GM19193 (cell line): Measurements from ENCODE around the gene TMPRSS2.

Source experiments
- POLR2A ChIP-seq: IDR thresholded peaks from 4 replicates; pipeline ENCODE4 v1.6.1; 2011; ENCODE audit not compliant: insufficient read depth, insufficient read length; ENCODE audit errors: extremely low read depth

The TMPRSS2 gene

DNA sequence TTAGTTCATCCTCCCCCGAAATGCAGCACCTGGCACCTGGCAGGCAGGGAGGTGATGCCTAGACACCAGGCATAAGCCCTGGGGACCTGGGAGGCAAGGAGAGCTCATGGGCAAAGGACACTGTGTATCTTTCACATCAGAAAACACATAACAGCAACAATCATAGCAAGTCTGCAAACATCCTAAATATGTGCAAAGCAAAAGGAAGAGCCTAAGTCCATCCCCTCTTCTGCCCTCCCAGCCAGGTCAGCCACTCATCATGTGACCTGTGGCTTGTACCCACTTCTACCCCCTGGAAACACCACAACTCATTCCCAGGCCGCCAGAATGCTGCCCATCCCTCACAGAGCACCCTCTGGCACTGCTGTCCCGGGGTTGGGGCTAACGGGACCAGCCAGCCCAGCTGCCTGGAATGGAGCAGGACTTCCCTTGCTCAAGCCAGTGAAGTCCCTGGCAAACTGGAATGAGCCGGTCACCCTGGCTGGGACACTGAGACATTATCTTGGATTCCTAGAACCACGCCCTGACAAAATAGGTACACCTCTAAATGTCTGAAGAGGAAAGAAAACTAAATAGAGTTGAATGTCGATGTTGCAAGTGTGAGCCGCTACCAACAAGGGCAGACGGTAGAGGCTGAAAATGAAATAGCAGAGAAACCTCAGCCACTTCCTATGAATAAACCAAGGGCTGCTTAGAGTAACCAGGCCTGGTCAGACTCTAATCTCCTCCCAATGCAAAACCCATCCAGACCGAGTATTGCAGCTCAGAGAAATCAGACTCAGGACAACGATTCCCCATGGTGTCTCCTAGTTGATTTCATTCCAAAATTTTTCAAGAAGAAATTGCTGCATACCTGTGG, 29.4 kb downstream of the TMPRSS2 start:
- no peak for TF ChIP-seq POLR2A

DNA sequence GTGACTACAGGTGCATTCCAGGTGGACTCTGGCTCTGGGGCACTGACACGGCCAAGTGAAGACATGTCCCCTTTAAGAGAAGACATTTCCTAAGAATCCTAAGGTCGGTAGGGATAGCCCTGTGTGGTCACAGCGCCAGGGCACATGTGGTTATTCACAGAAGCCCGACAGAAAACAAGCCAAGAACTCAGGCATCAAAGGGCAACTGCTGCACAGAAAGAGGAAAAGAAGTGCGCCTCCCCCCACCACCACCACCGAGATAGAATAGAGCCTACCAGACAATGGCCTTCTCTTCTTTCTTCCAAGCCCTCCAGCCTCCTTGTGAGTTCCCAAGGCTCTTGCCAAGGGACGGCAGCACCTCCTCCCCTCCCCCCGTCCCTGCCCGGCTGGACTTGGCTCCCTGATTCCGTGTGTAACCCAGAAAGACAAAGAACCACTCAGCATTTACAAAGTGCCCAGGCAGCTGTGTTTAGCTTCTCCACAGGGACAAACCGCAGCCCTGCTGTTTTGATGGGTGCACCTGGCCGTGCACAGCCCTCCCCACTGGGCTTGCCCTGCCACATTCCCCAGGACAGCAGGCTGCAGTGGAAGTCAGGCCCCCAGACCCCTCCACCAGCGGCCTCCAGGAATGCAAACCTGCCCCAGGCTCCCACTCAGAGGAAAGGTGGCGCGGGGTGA, 30.2 kb downstream of the TMPRSS2 start:
- no peak for TF ChIP-seq POLR2A

DNA sequence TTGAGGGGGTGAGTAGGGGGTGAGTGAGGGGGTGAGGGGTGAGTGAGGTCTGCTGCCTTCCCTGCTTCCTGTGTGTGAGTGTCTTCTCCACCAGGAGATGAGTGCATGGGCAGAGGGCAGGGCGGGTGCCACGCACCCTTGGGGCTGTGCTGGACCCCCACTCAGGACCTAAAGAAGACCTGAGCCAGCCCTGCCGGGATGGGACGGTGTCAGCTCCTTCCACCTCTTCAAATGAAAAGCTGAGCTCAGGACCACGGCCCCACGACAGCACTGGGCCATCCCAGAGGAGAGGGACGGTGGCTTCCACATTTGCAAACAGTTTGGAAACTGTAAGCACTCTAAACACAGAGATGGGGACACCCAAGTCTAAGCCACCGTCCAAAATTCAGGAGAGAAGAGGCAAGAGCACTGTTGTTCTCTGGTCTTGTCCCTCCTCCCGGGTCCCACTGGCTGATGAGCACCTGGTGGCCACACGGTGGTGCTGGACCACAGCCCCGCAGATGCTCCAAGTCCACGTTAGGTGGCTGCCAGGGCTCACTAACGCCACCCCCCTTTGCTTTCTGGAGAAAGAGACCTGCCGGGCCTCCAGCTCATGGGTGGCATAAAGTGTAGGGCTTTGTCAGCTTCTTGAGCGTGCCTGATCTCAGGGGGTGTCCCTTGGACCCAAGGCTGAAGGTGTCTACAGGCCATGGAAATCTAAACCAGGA, 32.1 kb downstream of the TMPRSS2 start:
- TF ChIP-seq POLR2A: no peak

DNA sequence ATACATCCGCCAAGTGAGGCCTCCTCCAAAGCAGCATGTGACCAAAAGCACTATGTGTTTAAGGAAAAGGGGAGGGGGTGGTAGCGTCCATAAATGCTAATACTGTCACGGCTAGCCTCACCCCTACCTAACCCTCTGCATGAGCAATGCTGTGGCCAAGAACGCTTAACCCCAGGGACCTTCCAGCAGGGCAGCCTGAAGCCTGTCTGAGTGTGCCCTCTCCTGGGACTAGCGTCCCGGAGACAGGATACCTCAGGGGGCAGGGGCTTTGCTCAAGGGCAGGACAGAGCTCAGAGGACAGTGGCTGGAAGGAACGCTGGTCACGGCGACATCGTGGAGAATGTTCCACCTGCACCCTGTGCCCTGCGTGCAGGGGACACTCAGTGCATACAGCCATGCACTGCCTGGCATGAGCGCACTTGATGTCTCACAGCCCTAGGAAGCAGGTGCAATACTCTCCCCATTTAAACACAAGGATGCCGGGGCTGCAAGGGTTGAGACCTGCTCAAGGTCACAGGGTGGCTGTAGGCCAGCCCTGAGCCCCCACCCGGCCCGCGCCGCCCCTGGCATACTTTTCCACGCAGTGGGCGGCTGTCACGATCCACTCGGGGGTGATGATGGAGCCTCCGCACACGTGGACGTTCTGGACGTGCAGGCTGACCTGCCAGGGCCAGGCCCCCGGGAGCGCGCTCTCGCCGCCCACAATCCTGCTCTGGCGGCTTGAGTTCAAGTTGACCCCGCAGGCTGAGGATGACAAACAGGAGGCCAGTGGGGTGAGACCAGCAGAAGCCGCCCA, 35.0 kb downstream of the TMPRSS2 start:
- TF ChIP-seq POLR2A: no peak

DNA sequence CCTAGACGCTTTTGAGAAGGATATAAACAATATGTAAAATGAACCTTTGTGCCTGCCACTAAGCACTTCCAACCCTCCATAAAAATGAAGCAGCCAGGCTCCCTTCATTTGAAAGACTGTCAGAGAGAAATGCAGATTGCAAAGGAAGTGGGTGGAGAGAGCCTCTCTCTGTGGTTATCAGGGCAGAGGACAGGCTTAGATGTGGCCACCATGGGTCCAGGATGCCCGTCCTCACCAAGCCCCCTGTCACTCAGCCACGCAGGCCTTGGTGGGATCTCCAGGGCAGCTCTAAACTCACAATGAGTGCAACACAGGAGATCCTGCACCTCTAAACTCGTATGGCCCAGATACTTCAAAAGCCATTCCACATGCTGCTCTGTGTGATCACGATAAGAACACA, 37.9 kb downstream of the TMPRSS2 start:
- TF ChIP-seq POLR2A: no peak

DNA sequence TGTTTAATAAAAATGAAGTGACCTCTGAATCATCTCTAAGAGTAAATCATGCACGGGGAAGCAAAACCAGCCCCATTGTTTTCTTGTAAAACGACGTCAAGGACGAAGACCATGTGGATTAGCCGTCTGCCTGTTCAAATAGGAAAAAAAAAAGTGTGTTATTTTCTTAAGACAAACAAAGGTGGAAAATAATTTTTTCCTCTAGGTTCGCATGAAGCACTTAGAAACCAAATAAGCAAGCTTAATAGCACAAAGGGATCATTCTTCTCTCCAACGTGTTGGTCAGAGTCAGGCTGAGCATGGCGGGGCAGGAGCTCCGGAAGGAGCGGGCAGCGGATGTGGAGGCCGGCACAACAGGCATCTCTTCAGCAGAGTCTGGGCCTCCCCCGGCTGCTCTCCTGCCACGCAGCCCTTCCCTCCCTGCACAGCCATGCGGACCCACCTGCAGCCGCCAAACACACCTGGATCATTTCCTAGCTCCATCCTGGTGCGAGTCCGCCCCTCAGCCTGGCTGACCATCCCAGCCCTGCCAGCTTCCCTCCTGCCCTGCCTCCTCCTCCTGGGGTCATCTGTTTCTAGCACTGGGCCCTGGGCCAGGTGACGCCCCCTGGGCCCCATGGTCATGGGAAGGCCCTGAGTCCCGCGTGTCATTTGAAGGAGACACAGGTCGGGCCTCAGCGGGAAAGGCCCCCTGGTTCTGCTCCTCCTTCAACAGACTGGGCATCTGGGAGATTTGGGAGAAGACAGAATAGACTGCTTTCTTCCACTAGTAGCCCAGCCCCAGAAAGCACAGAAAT, 41.7 kb downstream of the TMPRSS2 start:
- no peak for TF ChIP-seq POLR2A

DNA sequence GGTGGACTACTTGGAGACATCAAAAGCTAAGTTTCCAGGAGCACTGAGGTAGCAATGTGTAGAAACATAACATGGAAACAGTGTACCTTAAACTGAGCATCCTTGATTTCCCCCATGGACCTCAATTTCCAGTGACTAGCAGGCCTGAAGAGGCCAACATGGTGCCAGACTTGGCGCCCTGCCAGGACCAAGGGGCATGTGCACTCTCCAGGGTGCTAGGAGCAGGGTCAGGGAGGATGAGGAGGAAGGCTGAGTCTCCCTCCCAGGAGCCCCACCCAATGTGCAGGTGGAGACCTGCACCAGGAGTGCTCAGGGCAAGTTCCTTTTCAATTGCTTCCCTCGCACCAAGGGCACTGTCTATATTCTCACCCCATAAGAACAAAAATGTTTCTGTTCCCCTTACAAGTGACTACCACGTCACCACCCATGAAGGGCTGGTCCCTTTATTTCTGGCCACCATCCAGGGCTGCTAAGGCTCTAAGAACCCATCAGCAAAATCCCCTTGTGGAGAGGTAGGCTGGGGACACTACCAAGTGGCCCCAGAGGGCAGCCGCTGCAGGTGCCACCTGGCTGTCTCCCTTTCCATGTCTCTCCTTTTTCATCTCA, 42.7 kb downstream of the TMPRSS2 start:
- TF ChIP-seq POLR2A: no peak

DNA sequence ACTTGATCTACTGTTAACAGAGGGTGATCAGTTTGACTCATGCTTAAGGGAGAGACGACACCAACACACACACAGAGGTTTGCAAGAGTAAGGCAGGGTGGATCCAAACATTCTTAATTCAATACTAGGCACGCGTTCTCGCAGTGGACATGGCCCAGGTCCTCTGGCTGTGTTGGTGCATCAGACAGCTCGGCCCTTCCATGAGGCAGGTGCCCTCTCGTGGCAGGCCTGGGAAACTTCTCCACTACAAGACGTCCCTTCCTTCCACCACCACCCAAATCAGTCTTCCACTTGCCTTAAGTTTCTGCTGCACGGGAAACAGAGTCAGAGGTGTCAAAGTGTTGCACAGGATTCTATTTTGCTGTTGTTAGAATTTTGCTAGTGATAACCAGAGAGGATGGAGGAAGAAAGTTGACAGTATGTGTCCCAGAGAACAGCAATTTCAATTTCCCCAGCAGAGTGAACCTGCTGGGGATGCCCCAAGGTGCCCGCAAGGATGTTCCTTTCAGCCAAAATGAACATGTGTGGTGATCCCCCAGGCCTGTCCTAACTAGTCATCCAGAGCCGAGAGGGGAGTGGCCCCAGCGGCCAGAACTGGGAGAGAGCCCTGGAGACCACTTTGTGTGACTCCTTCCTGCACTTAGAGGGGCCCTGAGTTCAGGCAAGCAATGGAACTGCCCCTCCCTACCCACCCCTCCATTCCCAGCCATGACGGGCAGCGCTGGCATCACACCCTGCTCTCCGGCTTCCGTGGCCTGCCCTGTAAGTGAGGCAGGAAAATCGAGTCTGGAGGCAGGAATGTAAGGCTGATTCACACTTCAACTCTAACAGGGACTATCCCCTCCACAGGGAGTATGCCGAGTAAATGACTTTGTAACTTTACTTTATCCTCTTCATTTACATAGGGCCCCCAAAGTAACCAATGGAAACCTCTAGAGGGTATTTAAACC, 47.1 kb downstream of the TMPRSS2 start:
- TF ChIP-seq POLR2A: no peak

DNA sequence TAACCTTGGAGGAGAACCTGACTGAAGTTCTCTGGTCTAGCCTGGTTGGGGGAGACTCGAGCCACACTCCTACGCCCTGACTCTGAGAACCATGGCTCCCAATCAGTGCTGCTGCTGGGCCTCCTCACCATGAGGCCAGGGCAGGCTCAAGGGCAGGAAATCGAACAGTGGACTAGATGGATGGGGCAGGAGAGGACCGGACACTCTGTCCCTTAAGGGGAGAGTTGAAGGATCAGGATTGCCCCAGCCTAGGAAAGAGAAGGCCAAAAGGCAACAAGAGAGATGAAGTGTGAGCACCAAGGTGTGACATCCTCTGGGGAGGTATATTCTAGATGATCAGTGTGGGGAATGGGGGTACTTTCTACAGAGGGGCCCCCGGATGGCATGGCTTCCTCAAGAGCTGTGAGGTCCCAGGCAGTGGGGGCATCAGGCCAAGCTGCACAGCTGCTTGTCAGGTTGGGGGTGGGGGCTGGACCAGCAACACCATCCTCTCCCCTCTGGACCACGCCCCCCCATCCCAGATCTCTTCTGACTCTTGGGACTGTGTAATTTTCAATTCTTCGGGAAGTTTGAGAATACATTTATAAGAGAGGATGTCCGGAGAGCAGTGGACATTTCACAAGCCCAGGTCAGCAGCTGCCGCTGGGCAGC, 47.9 kb downstream of the TMPRSS2 start:
- TF ChIP-seq POLR2A: peak; percentile 53

DNA sequence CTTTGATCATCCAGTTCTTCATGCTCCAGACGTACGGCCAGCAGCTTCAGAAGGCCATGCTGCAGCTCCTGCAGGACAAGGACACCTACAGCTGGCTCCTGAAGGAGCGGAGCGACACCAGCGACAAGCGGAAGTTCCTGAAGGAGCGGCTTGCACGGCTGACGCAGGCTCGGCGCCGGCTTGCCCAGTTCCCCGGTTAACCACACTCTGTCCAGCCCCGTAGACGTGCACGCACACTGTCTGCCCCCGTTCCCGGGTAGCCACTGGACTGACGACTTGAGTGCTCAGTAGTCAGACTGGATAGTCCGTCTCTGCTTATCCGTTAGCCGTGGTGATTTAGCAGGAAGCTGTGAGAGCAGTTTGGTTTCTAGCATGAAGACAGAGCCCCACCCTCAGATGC, 49.4 kb downstream of the TMPRSS2 start:
- TF ChIP-seq POLR2A: peak; percentile 43

DNA sequence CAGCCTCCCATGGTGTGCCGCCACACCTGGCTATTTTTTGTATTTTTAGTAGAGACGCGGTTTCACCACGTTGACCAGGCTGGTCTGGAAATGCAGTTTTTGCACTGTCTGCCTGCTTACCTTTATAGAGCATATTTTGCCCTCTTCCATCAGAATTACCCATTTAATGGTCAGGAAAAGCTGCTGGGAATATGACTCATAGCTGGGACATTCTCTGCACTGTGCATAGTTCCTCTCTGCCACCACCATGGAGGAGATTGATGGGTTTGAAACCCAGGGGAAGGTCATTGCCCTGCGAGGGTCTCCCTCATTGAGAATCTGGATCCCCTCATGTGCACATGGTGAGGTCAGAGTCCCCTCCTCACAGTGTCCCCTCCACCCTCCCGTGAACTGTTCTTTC, 49.8 kb downstream of the TMPRSS2 start:
- TF ChIP-seq POLR2A: no peak

DNA sequence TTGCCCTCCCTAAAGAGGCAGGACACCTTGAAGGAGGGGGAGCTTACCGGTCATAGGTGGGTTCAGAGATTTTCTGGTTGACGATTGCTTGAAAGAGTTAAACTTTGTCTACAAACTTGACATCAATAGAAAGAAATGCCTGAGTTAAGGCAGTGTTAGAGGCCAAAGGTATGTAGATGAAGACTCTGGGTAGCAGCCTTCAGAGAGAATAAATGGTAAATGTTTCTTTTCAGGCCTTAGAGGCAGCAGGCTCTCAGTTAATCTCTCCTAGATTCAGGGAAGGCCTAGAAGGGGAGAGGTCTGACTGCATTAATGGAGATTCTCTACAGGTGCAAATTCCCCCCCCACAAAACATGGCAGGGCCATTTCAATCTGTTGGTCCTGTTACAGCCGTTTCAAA, 54.2 kb downstream of the TMPRSS2 start:
- no peak for TF ChIP-seq POLR2A
